ENCODE measurements around the gene CCT6A. TPM values are rescaled to one million over a fixed set of nuclear protein-coding genes. Genes with fewer than 3 reads are reported as not detected.
A peak's percentile ranks its signal among the peaks of the same experiment; 100 is the strongest.

CCT6A gene
- total and polyA plus RNA-seq, 9 of the 15 experiments (the other 6 are each of a cell fraction or from before 2014, with no cell fraction given): 244 to 708 (median 387) TPM

GRCh38 chr7:56063882-56064625 lies 12.5 kb downstream of the CCT6A start, which contains the start of gene SUMF2 (continued):
- no peak for TF ChIP-seq FOSL1 (tag; conservative IDR thresholded peaks at IDR 0.05)
- TF ChIP-seq HDAC1 (IDR thresholded peaks at IDR 0.05): peak in 1 of 2 experiments; percentile 76; a peak in 2 of 4 replicates
- TF ChIP-seq E2F3 (CRISPR knock-in tag; IDR thresholded peaks at IDR 0.05): no peak
- TF ChIP-seq ZNF507 (tag; conservative IDR thresholded peaks at IDR 0.05): no peak
- no peak for TF ChIP-seq MCM5 (IDR thresholded peaks at IDR 0.05; ENCODE audit: low read depth)
- TF ChIP-seq ZNF785 (CRISPR knock-in tag; IDR thresholded peaks at IDR 0.05): no peak
- no peak for TF ChIP-seq ARNT (IDR thresholded peaks at IDR 0.05)
- TF ChIP-seq, protein P1, sequence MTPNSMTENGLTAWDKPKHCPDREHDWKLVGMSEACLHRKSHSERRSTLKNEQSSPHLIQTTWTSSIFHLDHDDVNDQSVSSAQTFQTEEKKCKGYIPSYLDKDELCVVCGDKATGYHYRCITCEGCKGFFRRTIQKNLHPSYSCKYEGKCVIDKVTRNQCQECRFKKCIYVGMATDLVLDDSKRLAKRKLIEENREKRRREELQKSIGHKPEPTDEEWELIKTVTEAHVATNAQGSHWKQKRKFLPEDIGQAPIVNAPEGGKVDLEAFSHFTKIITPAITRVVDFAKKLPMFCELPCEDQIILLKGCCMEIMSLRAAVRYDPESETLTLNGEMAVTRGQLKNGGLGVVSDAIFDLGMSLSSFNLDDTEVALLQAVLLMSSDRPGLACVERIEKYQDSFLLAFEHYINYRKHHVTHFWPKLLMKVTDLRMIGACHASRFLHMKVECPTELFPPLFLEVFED (CRISPR knock-in tag; conservative IDR thresholded peaks at IDR 0.05): peak; percentile 77; the same call in 1 of the 2 replicates
- no peak for TF ChIP-seq HNRNPL (IDR thresholded peaks at IDR 0.05; ENCODE audit: low read depth, low read length)
- TF ChIP-seq, protein P2, sequence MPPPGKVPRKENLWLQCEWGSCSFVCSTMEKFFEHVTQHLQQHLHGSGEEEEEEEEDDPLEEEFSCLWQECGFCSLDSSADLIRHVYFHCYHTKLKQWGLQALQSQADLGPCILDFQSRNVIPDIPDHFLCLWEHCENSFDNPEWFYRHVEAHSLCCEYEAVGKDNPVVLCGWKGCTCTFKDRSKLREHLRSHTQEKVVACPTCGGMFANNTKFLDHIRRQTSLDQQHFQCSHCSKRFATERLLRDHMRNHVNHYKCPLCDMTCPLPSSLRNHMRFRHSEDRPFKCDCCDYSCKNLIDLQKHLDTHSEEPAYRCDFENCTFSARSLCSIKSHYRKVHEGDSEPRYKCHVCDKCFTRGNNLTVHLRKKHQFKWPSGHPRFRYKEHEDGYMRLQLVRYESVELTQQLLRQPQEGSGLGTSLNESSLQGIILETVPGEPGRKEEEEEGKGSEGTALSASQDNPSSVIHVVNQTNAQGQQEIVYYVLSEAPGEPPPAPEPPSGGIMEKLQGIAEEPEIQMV (tag; conservative IDR thresholded peaks at IDR 0.05; ENCODE audit: low read depth): no peak
- no peak for TF ChIP-seq DLX4 (CRISPR knock-in tag; IDR thresholded peaks at IDR 0.05)
- TF ChIP-seq ZSCAN29 (IDR thresholded peaks at IDR 0.05): no peak
- peak; percentile 93 for TF ChIP-seq MYC (IDR thresholded peaks at IDR 0.05; ENCODE audit: low read depth, low read length)
- TF ChIP-seq MYC (CRISPR knock-in tag; IDR thresholded peaks at IDR 0.05; ENCODE audit: borderline replicate concordance, low read depth): peak; percentile 87
- TF ChIP-seq ETV1 (tag; conservative IDR thresholded peaks at IDR 0.05; ENCODE audit: low read depth): 0 out of 2 replicates have a peak, but pooled peaks have one; percentile 20
- TF ChIP-seq KAT8 (IDR thresholded peaks at IDR 0.05; ENCODE audit: low read depth): no peak
- TF ChIP-seq POLR2AphosphoS5 (IDR thresholded peaks at IDR 0.05; ENCODE audit: control insufficient read depth, insufficient read depth, low read depth, low read length): peak; percentile 84
- no peak for TF ChIP-seq PYGO2 (tag; IDR thresholded peaks at IDR 0.05)
- TF ChIP-seq, protein P3, sequence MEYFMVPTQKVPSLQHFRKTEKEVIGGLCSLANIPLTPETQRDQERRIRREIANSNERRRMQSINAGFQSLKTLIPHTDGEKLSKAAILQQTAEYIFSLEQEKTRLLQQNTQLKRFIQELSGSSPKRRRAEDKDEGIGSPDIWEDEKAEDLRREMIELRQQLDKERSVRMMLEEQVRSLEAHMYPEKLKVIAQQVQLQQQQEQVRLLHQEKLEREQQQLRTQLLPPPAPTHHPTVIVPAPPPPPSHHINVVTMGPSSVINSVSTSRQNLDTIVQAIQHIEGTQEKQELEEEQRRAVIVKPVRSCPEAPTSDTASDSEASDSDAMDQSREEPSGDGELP (CRISPR knock-in tag; IDR thresholded peaks at IDR 0.05; ENCODE audit: borderline replicate concordance): peak; percentile 78; the same call in 1 of the 2 replicates
- peak; percentile 67 for TF ChIP-seq ATF3 (IDR thresholded peaks at IDR 0.05)
- TF ChIP-seq ATF3 (CRISPR knock-in tag; conservative IDR thresholded peaks at IDR 0.05): no peak
- TF ChIP-seq TFE3 (CRISPR knock-in tag; IDR thresholded peaks at IDR 0.05): no peak
